ENCODE measurements around the gene MEF2C.

- TF ChIP-seq GATA3 (IDR thresholded peaks at IDR 0.05; ENCODE audit: low read depth, low read length) = no peak
- TF ChIP-seq GATA2 (IDR thresholded peaks at IDR 0.05; ENCODE audit: low read depth, low read length) = no peak
Observed at GRCh38 chr5:88718736-88719135, 164.2 kb downstream of the MEF2C start.

All from SH-SY5Y (cell line).